ENCODE results near the gene CPNE4. TPM values are rescaled to one million over a fixed set of nuclear protein-coding genes. Genes with fewer than 3 reads are reported as not detected.

CPNE4 gene
- total and polyA plus RNA-seq, 9 of the 15 experiments (the other 6 are each of a cell fraction or from before 2014, with no cell fraction given), result not detected

DNA sequence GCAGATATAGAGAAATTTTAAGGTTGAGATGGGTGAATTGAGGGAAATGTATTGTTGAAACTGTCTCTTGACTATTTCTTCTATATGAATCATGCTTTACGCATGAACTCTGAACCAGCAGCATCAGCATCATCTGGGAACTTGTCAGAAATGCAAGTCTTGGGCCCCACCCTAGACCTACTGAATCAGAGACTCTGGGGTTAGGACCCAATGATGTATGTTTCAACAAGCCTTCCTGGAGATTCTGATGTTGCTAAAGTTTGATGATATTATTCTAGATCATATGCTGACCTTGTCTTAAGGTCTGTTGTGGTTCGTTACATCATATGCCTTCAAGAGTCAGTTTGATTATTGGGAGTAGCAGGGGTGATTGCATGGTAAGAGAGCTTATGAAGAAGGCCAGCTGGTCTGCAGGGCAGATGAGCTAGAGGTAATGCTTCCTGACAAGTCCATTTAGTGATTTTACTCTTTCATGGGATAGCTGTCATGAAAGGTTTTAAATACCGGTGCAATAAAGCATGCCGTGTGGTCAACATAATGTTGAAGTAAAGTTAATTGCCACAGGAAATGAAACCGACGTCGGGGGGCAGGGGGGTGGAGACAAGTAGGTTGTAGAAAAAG, 379.6 kb downstream of the CPNE4 start (continued):
- TF ChIP-seq, protein P1, sequence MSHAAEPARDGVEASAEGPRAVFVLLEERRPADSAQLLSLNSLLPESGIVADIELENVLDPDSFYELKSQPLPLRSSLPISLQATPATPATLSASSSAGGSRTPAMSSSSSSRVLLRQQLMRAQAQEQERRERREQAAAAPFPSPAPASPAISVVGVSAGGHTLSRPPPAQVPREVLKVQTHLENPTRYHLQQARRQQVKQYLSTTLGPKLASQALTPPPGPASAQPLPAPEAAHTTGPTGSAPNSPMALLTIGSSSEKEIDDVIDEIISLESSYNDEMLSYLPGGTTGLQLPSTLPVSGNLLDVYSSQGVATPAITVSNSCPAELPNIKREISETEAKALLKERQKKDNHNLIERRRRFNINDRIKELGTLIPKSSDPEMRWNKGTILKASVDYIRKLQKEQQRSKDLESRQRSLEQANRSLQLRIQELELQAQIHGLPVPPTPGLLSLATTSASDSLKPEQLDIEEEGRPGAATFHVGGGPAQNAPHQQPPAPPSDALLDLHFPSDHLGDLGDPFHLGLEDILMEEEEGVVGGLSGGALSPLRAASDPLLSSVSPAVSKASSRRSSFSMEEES (CRISPR knock-in tag; IDR thresholded peaks at IDR 0.05), result no peak
- TF ChIP-seq, protein P2, sequence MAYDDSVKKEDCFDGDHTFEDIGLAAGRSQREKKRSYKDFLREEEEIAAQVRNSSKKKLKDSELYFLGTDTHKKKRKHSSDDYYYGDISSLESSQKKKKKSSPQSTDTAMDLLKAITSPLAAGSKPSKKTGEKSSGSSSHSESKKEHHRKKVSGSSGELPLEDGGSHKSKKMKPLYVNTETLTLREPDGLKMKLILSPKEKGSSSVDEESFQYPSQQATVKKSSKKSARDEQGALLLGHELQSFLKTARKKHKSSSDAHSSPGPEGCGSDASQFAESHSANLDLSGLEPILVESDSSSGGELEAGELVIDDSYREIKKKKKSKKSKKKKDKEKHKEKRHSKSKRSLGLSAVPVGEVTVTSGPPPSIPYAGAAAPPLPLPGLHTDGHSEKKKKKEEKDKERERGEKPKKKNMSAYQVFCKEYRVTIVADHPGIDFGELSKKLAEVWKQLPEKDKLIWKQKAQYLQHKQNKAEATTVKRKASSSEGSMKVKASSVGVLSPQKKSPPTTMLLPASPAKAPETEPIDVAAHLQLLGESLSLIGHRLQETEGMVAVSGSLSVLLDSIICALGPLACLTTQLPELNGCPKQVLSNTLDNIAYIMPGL (CRISPR knock-in tag; IDR thresholded peaks at IDR 0.05), result no peak
- TF ChIP-seq PTBP1 (IDR thresholded peaks at IDR 0.05; ENCODE audit: low read depth, low read length), result no peak

DNA sequence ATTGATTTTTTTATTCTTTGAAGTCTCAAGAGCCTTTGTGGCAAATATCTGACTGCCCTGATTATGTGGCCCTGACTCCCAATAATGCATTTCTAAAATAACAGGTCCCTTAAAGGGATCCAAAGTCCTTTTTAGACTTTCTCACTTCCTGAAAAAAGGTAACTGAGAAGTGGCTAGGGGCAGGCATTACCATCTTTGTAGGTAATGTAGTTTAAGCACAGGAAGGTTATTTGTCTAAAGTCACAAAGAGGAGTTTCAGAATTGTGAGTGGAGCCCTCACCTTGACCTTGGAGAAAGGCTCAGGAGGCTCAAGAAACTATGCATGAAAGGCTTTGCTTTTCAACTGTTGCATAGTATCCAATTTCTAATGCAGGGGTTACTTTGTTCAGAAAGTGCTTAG, 389.2 kb downstream of the CPNE4 start:
- Histone ChIP-seq H3K4me2 (ENCODE audit: insufficient read depth, low read length) (no peak overlapping the region), H3K36me3 (ENCODE audit: control insufficient read depth, insufficient read depth, low read length) (no peaks in the 10 kb centered on the region), H3K9me1 (ENCODE audit: control insufficient read depth, insufficient read depth, low read length) (no peaks in the 10 kb centered on the region), H3K27me3 (ENCODE audit: control insufficient read depth in 2 of 2, insufficient read depth in 2 of 2, low read length in 2 of 2) (no peaks in the 10 kb centered on the region), H4K20me1 (replicated peaks; ENCODE audit: control insufficient read depth, insufficient read depth, low read length) (no peaks in the 10 kb centered on the region), H2AFZ (ENCODE audit: low read depth, low read length) (no peak overlapping the region), H3K27ac (ENCODE audit: extremely low read depth, low read depth, low read length) (no peak overlapping the region), H3K9me3 (replicated peaks; ENCODE audit: control insufficient read depth, insufficient read depth, low read depth, low read length) (no peaks in the 10 kb centered on the region), H3K9ac (ENCODE audit: insufficient read depth in 1 of 2, low read depth in 2 of 2, low read length in 2 of 2) (no peak overlapping the region), H3K79me2 (ENCODE audit: control insufficient read depth, insufficient read depth, low read length) (no peaks in the 10 kb centered on the region), H3K4me3 (no peak overlapping the region), H3K4me1 (replicated peaks in 1 of 2; ENCODE audit: control insufficient read depth in 2 of 2, insufficient read depth in 2 of 2, low read length in 2 of 2) (no peaks in the 10 kb centered on the region)
- CTCF ChIA-PET (ENCODE audit: low intra/inter-chr PET ratio), result no interaction called here
- FAIRE-seq (no peak), DNase-seq (ENCODE audit: extremely low read depth in 1 of 4, low spot score in 3 of 4) (no peak), ATAC-seq (no peak)
- in situ Hi-C loops (cut with MboI), result no loop called here
- POLR2A ChIA-PET, result no interaction called here
- BruUV-seq (replicated peaks), result no TSS peak
- intact Hi-C loops (cut with micrococcal nuclease), result no loop called here
- TF ChIP-seq DDX20 (tag; IDR thresholded peaks at IDR 0.05; ENCODE audit: low read depth), result no peak
- TF ChIP-seq ZNF445 (CRISPR knock-in tag; IDR thresholded peaks at IDR 0.05; ENCODE audit: low read depth), result no peak
- no peak for TF ChIP-seq MAFF (IDR thresholded peaks at IDR 0.05; ENCODE audit: low read length)
- TF ChIP-seq, protein P3, sequence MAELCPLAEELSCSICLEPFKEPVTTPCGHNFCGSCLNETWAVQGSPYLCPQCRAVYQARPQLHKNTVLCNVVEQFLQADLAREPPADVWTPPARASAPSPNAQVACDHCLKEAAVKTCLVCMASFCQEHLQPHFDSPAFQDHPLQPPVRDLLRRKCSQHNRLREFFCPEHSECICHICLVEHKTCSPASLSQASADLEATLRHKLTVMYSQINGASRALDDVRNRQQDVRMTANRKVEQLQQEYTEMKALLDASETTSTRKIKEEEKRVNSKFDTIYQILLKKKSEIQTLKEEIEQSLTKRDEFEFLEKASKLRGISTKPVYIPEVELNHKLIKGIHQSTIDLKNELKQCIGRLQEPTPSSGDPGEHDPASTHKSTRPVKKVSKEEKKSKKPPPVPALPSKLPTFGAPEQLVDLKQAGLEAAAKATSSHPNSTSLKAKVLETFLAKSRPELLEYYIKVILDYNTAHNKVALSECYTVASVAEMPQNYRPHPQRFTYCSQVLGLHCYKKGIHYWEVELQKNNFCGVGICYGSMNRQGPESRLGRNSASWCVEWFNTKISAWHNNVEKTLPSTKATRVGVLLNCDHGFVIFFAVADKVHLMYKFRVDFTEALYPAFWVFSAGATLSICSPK (IDR thresholded peaks at IDR 0.05; ENCODE audit: borderline replicate concordance), result no peak
- TF ChIP-seq, protein P4, sequence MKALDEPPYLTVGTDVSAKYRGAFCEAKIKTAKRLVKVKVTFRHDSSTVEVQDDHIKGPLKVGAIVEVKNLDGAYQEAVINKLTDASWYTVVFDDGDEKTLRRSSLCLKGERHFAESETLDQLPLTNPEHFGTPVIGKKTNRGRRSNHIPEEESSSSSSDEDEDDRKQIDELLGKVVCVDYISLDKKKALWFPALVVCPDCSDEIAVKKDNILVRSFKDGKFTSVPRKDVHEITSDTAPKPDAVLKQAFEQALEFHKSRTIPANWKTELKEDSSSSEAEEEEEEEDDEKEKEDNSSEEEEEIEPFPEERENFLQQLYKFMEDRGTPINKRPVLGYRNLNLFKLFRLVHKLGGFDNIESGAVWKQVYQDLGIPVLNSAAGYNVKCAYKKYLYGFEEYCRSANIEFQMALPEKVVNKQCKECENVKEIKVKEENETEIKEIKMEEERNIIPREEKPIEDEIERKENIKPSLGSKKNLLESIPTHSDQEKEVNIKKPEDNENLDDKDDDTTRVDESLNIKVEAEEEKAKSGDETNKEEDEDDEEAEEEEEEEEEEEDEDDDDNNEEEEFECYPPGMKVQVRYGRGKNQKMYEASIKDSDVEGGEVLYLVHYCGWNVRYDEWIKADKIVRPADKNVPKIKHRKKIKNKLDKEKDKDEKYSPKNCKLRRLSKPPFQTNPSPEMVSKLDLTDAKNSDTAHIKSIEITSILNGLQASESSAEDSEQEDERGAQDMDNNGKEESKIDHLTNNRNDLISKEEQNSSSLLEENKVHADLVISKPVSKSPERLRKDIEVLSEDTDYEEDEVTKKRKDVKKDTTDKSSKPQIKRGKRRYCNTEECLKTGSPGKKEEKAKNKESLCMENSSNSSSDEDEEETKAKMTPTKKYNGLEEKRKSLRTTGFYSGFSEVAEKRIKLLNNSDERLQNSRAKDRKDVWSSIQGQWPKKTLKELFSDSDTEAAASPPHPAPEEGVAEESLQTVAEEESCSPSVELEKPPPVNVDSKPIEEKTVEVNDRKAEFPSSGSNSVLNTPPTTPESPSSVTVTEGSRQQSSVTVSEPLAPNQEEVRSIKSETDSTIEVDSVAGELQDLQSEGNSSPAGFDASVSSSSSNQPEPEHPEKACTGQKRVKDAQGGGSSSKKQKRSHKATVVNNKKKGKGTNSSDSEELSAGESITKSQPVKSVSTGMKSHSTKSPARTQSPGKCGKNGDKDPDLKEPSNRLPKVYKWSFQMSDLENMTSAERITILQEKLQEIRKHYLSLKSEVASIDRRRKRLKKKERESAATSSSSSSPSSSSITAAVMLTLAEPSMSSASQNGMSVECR (CRISPR knock-in tag; IDR thresholded peaks at IDR 0.05), result no peak
- TF ChIP-seq, protein P5, sequence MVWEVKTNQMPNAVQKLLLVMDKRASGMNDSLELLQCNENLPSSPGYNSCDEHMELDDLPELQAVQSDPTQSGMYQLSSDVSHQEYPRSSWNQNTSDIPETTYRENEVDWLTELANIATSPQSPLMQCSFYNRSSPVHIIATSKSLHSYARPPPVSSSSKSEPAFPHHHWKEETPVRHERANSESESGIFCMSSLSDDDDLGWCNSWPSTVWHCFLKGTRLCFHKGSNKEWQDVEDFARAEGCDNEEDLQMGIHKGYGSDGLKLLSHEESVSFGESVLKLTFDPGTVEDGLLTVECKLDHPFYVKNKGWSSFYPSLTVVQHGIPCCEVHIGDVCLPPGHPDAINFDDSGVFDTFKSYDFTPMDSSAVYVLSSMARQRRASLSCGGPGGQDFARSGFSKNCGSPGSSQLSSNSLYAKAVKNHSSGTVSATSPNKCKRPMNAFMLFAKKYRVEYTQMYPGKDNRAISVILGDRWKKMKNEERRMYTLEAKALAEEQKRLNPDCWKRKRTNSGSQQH (CRISPR knock-in tag; IDR thresholded peaks at IDR 0.05), result no peak

Data from K562 (cell line).